Activated CD4-positive, alpha-beta memory T cell treated with anti-CD3 and anti-CD28 coated beads, Interleukin-2, amount 10 ng/mL, durations not matched to agents 7 days and 5 days (primary cell): ENCODE results near the gene HCAR1. TPM values are rescaled to one million over a fixed set of nuclear protein-coding genes. Genes with fewer than 3 reads are reported as not detected.
"Not testable (repeated sequence)": the region's sequence is repeated elsewhere in the genome, so short reads cannot be mapped to it uniquely, and the experiment has no call there.

Experiments used
- CTCF ChIA-PET: fragments of 350-600 bp; sonication (Branson Sonifier 250); formaldehyde crosslinking; loops from one replicate; lab custom pipeline; 2021; ENCODE audit warnings: antibody characterized with exemption, inconsistent platforms; lab: Charles Lee
- POLR2A ChIA-PET: fragments of 350-600 bp; sonication (Branson Sonifier 250); formaldehyde crosslinking; loops from one replicate; lab custom pipeline; 2021; ENCODE audit warnings: antibody characterized with exemption; lab: Charles Lee
- DNase-seq: peaks from one replicate; pipeline ENCODE4 v3.0.0-alpha.2; 2020
- H3K27ac Mint-ChIP-seq: one replicate; pipeline ENCODE4 v1.8.0; 2021; ENCODE audit warnings: mild to moderate bottlenecking, mixed read lengths
- H3K27me3 Mint-ChIP-seq: one replicate; pipeline ENCODE4 v1.8.0; 2021; ENCODE audit warnings: mixed read lengths
- H3K36me3 Mint-ChIP-seq: one replicate; pipeline ENCODE4 v1.8.0; 2021; ENCODE audit warnings: low read depth, mixed read lengths
- H3K4me1 Mint-ChIP-seq: one replicate; pipeline ENCODE4 v1.8.0; 2021; ENCODE audit warnings: mixed read lengths
- H3K4me3 Mint-ChIP-seq: one replicate; pipeline ENCODE4 v1.8.0; 2021; ENCODE audit warnings: mild to moderate bottlenecking, mixed read lengths
- H3K9me3 Mint-ChIP-seq: one replicate; pipeline ENCODE4 v1.8.0; 2021; ENCODE audit warnings: mixed read lengths
- total RNA-seq, 2 experiments: library from RNA; stranded (reverse); gene quantifications; one replicate each; pipeline ENCODE4 v1.2.3, GENCODE V29; 2021

Gene HCAR1
- total RNA-seq, 2 experiments from 2014 or later, result 0.28 to 0.30 TPM

DNA sequence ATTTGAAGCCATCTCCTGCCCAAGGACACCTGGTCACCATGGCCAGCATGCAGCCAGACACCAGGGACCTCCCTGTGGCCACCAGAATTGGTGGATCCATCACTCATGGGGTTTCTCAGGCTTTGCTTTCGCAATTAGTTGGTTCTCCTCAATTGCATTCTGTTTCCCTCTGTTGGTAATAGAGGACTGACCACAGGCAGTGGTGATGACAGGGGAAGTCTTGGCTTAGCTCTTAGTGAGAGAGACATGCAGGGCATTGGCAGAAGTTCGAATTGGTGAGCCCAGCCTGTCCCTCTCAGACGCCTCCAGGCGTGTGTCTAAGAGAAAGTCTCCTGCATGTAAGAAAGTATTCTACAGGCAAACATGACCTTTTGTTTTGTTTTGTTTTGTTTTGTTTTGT lies 48.8 kb downstream of the HCAR1 start:
- H3K27me3 Mint-ChIP-seq, result peaks cover 2% of the 10 kb centered on the region
- no peaks in the 10 kb centered on the region for H3K36me3 Mint-ChIP-seq
- ChIA-PET CTCF (no interaction called here), POLR2A (no interaction called here)
- no peak for DNase-seq
- no peaks in the 10 kb centered on the region for H3K9me3 Mint-ChIP-seq
- H3K27ac Mint-ChIP-seq, result no peak overlapping the region
- H3K4me3 Mint-ChIP-seq, result no peak overlapping the region
- H3K4me1 Mint-ChIP-seq, result no peaks in the 10 kb centered on the region

DNA sequence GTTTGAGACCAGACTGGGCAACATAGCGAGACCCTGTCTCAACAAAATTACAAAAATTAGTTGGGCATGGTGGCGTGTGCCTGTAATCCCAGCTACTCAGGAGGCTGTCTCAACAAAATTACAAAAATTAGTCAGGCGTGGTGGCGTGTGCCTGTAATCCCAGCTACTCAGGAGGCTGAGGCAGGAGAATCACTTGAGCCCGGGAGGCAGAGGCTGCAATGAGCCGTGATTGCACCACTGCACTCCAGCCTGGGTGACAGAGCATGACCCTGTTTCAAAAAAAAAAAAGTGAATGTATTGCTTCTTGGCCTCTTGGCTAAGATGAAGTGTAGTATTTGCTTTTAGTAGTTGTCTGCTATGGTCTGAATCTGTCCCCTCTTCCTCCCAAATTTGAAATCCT lies 49.7 kb downstream of the HCAR1 start:
- H3K36me3 Mint-ChIP-seq, H3K27me3 Mint-ChIP-seq, H3K27ac Mint-ChIP-seq, H3K9me3 Mint-ChIP-seq, CTCF ChIA-PET, H3K4me1 Mint-ChIP-seq, POLR2A ChIA-PET, DNase-seq, H3K4me3 Mint-ChIP-seq: not testable (repeated sequence)

DNA sequence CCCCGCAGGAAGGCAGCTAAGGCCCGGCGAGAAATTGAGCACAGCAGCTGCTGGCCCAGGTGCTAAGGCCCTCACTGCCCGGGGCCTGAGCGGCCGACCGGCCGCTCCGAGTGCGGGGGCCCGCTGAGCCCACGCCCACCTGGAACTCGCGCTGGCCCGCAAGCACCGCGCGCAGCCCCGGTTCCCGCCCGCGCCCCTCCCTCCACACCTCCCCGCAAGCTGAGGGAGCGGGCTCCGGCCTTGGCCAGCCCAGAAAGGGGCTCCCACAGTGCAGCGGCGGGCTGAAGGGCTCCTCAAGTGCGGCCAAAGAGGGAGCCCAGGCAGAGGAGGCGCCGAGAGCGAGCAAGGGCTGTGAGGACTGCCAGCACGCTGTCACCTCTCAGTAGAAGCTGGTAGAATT lies 53.9 kb downstream of the HCAR1 start:
- POLR2A ChIA-PET, H3K4me1 Mint-ChIP-seq, H3K27me3 Mint-ChIP-seq, DNase-seq, H3K4me3 Mint-ChIP-seq, H3K36me3 Mint-ChIP-seq, H3K27ac Mint-ChIP-seq, H3K9me3 Mint-ChIP-seq: not testable (repeated sequence)
- CTCF ChIA-PET, result interaction anchor here (0.6 kb wide), 1 partner anchor 24 kb away, joined by 4 read pairs; no protein-coding TSS in a partner anchor

Other genes starting within 250 kb of the HCAR1 start
- gene ZCCHC8, start 229.9 kb downstream of the HCAR1 start, total RNA-seq, result 10 to 100 TPM; 44.4 to 46.6 TPM
- 10 to 100 TPM; 90.7 to 97.4 TPM for gene RSRC2, start 203.9 kb downstream of the HCAR1 start, total RNA-seq
- 100 to 1,000 TPM; 101 to 103 TPM for gene KNTC1, start 203.6 kb downstream of the HCAR1 start, total RNA-seq
- not detected for gene HCAR2, start 27.5 kb downstream of the HCAR1 start, total RNA-seq
- gene HCAR3, start 14.0 kb downstream of the HCAR1 start, total RNA-seq, result not detected
- 10 to 100 TPM; 52.5 to 55.9 TPM for gene DENR, start 22.0 kb upstream of the HCAR1 start, total RNA-seq
- under 1 TPM; 0.40 to 0.48 TPM for gene CCDC62, start 43.7 kb upstream of the HCAR1 start, total RNA-seq
- gene HIP1R, start 104.6 kb upstream of the HCAR1 start, total RNA-seq, result 10 to 100 TPM; 23.4 to 24.7 TPM
- 10 to 100 TPM; 27.1 to 27.7 TPM for gene VPS37B, start 165.3 kb upstream of the HCAR1 start, total RNA-seq
- 1 to 10 TPM; 3.2 to 3.3 TPM for gene ABCB9, start 235.6 kb upstream of the HCAR1 start, total RNA-seq
- 10 to 100 TPM; 24.7 to 25.4 TPM for gene OGFOD2, start 244.4 kb upstream of the HCAR1 start, total RNA-seq
- gene ARL6IP4, start 249.8 kb upstream of the HCAR1 start, total RNA-seq, result 100 to 1,000 TPM; 166 to 175 TPM